Measurements from ENCODE around the gene OSBP2. TPM values are rescaled to one million over a fixed set of nuclear protein-coding genes. Genes with fewer than 3 reads are reported as not detected.

Gene OSBP2
- total and polyA plus RNA-seq, 2 of the 13 experiments (the other 11 are each of a cell fraction or from before 2014, with no cell fraction given) = 5.0 to 7.7 TPM

GRCh38 chr22:30697975-30698374 lies 3.3 kb downstream of the OSBP2 start:
- no peaks in the 10 kb centered on the region for H3K9me3 ChIP-seq (ENCODE audit: low read length)
- no peak for FAIRE-seq
- no peaks in the 10 kb centered on the region for H3K79me2 ChIP-seq (ENCODE audit: insufficient read depth, low read length)
- peaks cover 5% of the 10 kb centered on the region; the same call in 1 of the 2 replicates for H4K20me1 ChIP-seq (ENCODE audit: insufficient read depth, low read length)
- peaks cover 9% of the 10 kb centered on the region for H3K4me1 ChIP-seq (ENCODE audit: insufficient read depth, low read length)
- in situ Hi-C loops (cut with HindIII; ENCODE audit: extremely low pct_ligation_motif_present, low pct_unique_long_range_greater_than_20kb) (no loop called here), intact Hi-C loops (cut with micrococcal nuclease; ENCODE audit: unreplicated experiment) (no loop called here)
- no peak for TF ChIP-seq ZNF547 (CRISPR knock-in tag; IDR thresholded peaks at IDR 0.05)
- TF ChIP-seq CBX2 (IDR thresholded peaks at IDR 0.05; ENCODE audit: low read depth, low read length) = no peak
- no peak for TF ChIP-seq CBX2 (CRISPR knock-in tag; IDR thresholded peaks at IDR 0.05; ENCODE audit: low read depth)
- no peak for TF ChIP-seq SOX6 (IDR thresholded peaks at IDR 0.05)
- no peak for TF ChIP-seq SOX6 (CRISPR knock-in tag; IDR thresholded peaks at IDR 0.05)
- no peak for TF ChIP-seq ZNF318 (CRISPR knock-in tag; IDR thresholded peaks at IDR 0.05)
- no peak for TF ChIP-seq ZNF781 (CRISPR knock-in tag; IDR thresholded peaks at IDR 0.05; ENCODE audit: borderline replicate concordance, not compliant biosample characterization)
- TF ChIP-seq KAT7 (CRISPR knock-in tag; IDR thresholded peaks at IDR 0.05; ENCODE audit: borderline replicate concordance) = no peak
- no peak for TF ChIP-seq FOXP1 (IDR thresholded peaks at IDR 0.05)
- no peak for TF ChIP-seq FOXP1 (CRISPR knock-in tag; IDR thresholded peaks at IDR 0.05)
- no peak for TF ChIP-seq MYNN (CRISPR knock-in tag; IDR thresholded peaks at IDR 0.05; ENCODE audit: low read depth)
- no peak for TF ChIP-seq KLF9 (CRISPR knock-in tag; IDR thresholded peaks at IDR 0.05; ENCODE audit: low read depth)
- no peak for TF ChIP-seq SRSF9 (IDR thresholded peaks at IDR 0.05; ENCODE audit: borderline replicate concordance, insufficient read depth, low read depth, low read length, poor library complexity, severe bottlenecking)
- TF ChIP-seq HIVEP1 (CRISPR knock-in tag; IDR thresholded peaks at IDR 0.05) = no peak
- TF ChIP-seq ZNF354B (CRISPR knock-in tag; IDR thresholded peaks at IDR 0.05) = no peak
- no peak for TF ChIP-seq SNAI1 (CRISPR knock-in tag; IDR thresholded peaks at IDR 0.05; ENCODE audit: borderline replicate concordance)
- TF ChIP-seq ZSCAN9 (CRISPR knock-in tag; IDR thresholded peaks at IDR 0.05; ENCODE audit: borderline replicate concordance) = no peak
- no peak overlapping the region for H3K27ac ChIP-seq (ENCODE audit: extremely low read length, insufficient read depth, low read length)
- no peak overlapping the region for H3K4me3 ChIP-seq (replicated peaks in 1 of 3; ENCODE audit: insufficient read depth in 1 of 3, low read depth in 2 of 3, low read length in 3 of 3)
- ChIA-PET CTCF (ENCODE audit: low intra/inter-chr PET ratio, low total read pairs) (no interaction called here), POLR2A (no interaction called here)
- H3K36me3 ChIP-seq (replicated peaks in 1 of 2; ENCODE audit: control insufficient read depth in 1 of 2, insufficient read depth in 2 of 2, low read length in 2 of 2) = no peaks in the 10 kb centered on the region
- H3K4me2 ChIP-seq (ENCODE audit: low read depth, low read length) = no peak overlapping the region
- H3K9ac ChIP-seq (ENCODE audit: insufficient read depth, low read depth, low read length) = no peak overlapping the region
- WGBS (ENCODE audit: low lambda C conversion rate) = 76% methylated on average over 7 of the region's 7 CpGs
- H2AFZ ChIP-seq (ENCODE audit: low read length) = no peak overlapping the region
- H3K27me3 ChIP-seq (ENCODE audit: control insufficient read depth in 1 of 2, insufficient read depth in 2 of 2, low read length in 2 of 2) = peaks cover 4 to 32% of the 10 kb centered on the region in 2 experiments; a peak in 3 of 5 replicates
- no peak for DNase-seq (ENCODE audit: low spot score)
- no TSS peak for BruUV-seq (replicated peaks)
- no peak for ATAC-seq
